ENCODE measurements around the gene KIAA2012.
A peak's percentile ranks its signal among the peaks of the same experiment; 100 is the strongest.

The KIAA2012 gene

DNA sequence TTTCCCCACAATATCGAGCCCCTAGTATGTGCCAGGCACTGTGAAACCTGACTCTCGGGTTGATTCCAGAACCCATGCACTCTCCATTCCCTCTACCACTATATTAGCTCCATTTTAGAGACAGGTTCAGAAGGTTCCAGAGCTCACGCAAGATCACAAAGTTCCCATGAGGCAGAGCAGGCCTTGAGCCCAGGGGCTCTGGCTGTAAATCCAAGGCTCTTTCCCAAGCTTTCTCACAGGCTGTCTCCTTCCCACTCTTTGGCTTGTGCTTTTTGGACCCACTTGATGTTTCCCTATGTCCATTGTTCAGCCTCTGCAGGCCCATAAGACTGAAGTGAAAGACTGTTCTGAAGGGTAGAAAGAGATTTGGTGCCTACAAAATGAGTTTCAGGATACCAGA is 15.7 kb downstream of the KIAA2012 start:
- DNase-seq (ENCODE audit: low read depth in 2 of 2): no peak

- no peak for DNase-seq (ENCODE audit: low read depth in 2 of 2)
Measured at GRCh38 chr2:202090530-202090929, 17.5 kb downstream of the KIAA2012 start.

GRCh38 chr2:202091476-202091875 is 18.4 kb downstream of the KIAA2012 start:
- DNase-seq (ENCODE audit: low read depth in 2 of 2): no peak

DNA sequence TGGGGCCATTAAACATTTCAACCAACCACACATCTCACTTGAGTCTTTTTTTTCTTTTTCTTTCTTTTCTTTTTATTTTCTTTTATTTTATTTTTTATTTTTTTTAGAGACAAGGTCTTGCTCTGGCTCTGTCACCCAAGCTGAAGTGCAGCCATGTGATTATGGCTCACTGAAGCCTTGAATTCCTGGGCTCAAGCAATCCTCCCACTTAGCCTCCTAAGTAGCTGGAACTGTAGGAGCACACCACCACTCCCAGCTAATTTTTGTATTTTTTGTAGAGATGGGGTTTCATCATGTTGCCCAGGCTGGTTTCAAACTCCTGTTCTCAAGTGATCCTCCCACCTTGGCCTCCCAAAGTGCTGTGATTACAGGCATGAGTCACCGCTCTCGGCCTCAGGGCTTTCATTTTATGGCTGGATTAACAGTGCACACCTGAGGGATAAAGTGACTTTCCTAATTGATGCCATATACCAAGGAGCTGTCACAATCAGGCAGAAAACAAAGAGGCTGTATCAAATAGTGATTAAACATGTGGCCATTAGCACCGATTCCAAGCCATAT is 21.5 kb downstream of the KIAA2012 start:
- DNase-seq (ENCODE audit: low read depth in 2 of 2): no peak

DNA sequence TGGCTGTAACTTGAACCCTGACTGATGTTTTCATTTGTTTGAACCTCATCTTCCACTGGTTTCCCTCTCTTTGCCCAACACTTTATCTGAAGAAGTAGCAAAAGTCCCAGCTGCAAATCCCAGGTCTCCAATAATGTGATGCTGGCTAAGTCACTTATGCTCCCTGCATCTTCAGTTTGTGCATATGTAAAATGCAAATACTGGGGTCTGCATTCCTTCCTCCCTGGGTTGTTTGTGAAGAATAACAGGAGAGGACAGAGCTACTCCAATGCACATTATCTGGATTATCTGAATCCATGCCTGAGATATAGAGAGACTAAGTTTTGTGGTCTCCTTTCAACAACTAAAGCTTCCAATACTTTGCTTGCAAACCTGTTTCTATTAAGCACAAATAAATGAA is 22.2 kb downstream of the KIAA2012 start:
- DNase-seq (ENCODE audit: low read depth in 2 of 2): no peak

GRCh38 chr2:202096736-202097135 is 23.7 kb downstream of the KIAA2012 start:
- no peak for DNase-seq (ENCODE audit: low read depth in 2 of 2)

DNA sequence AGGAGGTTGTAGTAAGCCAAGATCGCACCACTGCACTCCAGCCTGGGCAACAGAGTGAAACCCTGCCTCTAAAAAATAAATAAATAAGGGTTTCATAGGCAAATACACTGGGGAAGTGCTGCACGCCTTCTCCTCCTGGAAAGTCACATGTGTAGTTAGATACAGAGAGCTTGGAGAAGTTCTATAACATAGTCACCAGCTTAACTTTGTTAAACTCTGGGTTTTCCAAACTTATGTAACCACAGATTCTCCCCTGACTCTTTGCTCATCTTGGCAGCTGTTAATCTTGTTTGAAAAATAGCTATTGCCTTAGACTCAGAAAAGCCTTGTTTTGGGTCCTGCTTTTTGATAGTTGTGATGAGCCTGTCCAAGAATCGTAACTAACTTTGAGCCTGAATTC is 25.2 kb downstream of the KIAA2012 start:
- no peak for DNase-seq (ENCODE audit: low read depth in 2 of 2)

DNA sequence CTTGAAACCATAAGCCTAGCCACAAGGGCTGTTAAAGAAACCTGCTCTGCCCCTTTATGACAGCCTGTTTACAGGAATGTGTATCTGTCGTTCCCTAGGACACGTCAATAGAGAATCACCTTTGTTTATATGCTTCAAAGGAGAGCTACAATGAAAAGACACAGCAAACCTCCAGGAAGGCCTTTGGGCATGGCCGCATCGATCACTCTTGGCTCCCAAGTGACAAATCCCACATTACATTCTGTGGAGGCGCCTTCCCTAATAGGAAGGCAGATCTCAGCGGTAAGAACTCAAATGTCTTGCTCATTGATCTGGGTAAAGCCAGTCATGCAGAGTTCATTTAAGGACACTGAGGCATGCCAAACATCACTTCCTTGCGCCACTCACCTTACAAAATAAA is 26.5 kb downstream of the KIAA2012 start:
- no peak for DNase-seq (ENCODE audit: low read depth in 2 of 2)

GRCh38 chr2:202100176-202100575 is 27.1 kb downstream of the KIAA2012 start:
- no peak for DNase-seq (ENCODE audit: low read depth in 2 of 2)

DNA sequence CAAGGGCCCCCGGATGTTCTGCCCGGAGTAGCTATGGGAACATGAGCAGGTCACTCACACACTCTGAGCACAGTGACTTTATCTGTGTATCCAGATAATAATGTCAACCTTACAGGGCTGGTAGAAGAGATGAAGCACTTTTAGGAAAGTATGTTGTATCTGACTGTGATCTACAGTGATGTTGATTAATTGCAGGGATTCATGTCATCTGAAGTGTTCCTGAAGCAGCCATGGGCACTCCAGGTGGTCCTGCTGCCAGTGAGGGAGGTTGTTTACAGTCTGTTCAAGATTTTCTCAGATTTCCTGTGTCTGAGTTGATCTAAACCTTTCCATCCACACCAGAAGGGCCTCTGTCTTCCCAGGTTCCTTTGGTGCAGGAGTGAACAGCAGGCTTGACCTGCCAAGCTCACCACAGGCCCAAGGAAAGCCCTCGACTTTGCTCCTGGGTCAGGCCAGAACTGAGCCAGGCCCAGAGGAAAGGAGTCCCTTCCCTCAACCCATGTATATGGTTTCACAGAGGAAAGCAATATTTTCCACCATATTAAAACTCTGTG is 28.0 kb downstream of the KIAA2012 start:
- no peak for DNase-seq (ENCODE audit: low read depth in 2 of 2)

DNA sequence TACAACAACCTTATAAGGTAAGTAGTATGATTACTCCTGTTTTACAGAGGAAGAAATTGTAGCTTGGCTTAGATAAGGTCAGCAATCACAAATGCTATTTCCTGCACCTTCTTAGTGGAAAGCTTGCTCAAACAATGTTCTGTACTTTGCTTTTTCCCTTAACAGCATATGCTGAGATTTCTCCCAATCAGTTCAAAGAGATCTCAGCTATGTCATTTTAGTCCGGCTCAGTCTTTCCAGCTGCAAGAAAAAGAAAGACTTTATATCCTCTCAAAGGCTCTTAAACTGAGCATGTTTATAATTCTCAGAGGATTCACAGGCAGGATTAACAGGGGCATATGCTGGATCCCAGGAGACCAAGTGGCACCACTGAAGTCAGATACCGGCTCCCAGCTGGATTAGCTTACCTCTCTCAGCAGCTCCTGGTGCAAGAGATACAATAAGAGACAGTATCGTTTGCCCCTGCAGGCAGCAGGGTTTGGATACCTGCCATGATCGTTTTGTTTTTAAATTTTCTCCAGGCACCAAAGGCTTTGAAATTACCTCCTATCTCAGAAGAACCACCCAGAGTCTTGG is 29.5 kb downstream of the KIAA2012 start:
- no peak for DNase-seq (ENCODE audit: low read depth in 2 of 2)

DNA sequence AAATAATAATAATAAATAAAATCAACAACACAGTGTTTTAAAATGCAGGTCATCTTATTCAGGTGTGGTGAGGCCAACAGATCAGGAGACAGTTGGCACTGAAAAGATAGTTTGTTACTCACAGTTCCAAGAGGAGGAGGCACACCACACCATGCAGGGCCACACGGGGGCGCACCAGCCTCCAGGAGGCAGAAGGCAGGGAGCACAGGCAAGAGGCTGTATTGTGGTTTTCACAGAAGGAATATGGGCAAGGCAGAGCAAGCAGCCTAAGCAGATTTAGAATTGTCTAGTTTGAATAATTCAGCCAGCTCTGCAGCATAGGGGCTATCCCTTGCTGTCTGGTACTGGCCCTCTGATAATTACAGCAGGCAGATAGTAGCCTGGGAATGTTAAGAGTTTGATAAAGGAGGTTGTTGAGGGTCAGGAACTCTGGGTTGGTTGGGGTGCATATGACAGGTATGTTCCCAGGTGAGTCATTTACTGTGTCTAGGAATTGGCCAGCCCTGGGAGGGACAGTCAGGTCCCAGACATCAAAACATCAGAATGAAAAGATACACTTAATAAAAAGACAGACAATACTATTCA is 31.3 kb downstream of the KIAA2012 start:
- DNase-seq (ENCODE audit: low read depth in 2 of 2): peak; percentile 46 to 51

- DNase-seq (ENCODE audit: low read depth in 2 of 2): no peak
Measured at GRCh38 chr2:202105025-202105424, 32.0 kb downstream of the KIAA2012 start.

- no peak for DNase-seq (ENCODE audit: low read depth in 2 of 2)
Measured at GRCh38 chr2:202108345-202108744, 35.3 kb downstream of the KIAA2012 start.

DNA sequence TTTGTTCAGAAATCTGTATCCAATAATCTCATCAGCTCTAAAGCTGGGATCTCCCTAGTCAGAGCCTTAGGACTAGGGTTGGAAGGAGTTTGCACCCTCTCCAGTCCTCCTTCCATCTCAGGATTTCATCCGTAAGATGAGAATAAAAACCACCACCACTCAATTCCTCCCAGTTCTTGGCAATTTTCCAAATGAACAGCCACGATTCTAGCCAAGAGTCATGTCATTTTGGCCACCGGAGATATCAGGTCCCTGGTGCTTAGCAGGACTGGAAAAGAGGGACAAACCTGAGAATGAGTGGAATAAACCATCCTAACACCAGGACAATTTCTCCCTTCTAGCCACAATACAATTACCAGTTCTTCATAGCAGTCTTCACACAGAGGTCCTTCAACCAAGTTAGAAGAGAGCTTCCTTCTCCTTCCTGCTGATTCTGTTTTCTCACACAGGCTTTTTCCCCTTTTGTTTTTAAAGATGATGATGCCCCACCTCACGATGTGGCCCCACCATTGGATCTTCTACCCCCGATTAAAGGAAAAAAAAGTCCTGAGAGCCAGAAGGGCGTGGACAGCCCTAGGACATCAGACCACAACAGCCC is 36.2 kb downstream of the KIAA2012 start:
- no peak for DNase-seq (ENCODE audit: low read depth in 2 of 2)

- DNase-seq (ENCODE audit: low read depth in 2 of 2): no peak
Measured at GRCh38 chr2:202109737-202110184, 36.7 kb downstream of the KIAA2012 start.

DNA sequence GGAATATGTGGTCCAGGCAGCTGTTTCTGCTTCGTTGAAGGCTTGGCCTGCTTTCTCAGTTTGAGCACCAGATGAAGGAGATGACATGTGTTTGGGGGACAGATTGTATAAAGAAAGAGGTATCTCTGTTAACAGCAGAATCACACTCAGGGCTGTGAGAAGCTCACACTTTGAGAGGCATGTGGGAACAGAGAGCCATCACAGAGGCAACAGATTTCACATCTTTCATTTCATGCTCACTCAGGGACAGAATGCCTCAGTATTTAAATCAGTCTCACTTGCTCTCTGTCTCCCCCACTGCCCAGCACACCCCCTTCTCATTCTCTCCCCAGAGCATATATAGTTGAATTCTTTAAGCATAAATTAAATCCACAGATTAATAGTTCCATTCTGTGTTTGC is 37.4 kb downstream of the KIAA2012 start:
- DNase-seq (ENCODE audit: low read depth in 2 of 2): no peak

DNA sequence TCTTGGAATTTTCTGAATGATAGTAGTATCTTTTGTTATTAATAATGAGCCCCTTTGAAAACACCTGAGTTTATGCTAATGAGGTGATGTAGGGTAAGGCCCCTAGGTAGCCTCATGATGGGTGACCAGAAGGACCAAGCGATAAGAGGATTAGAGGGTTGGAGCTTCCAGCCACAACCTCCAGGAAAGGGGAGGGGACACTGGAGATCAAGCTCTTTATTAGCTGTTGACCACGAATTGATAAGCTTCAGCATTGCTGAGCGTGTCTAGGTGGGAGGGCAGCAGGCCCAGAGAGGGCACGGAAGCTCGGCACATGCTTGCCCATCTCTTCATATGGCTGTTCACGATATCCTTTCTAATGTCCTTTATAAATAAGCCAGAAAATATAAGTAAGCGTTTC is 39.0 kb downstream of the KIAA2012 start:
- DNase-seq (ENCODE audit: low read depth in 2 of 2): no peak

GRCh38 chr2:202113571-202114142 is 40.6 kb downstream of the KIAA2012 start:
- no peak for DNase-seq (ENCODE audit: low read depth in 2 of 2)

GRCh38 chr2:202114291-202114690 is 41.2 kb downstream of the KIAA2012 start:
- no peak for DNase-seq (ENCODE audit: low read depth in 2 of 2)

DNA sequence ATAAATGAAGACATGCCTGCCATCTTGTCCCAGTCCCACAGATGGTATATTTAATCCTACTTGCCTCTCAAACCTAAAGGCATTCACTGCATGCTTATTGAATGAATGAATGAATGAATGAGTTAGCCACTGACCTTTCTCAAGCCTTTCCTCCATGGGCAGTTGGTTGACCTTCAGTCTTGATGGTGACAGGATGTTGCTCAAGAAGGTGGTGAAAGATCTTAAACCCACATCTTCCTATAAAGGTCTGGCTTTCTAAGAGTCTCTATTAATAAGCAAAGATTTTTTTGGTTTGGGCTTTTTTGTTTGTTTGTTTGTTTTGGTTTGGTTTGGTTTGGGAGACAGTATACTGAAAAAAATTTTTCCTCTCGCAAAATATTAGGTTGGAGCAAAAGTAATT is 41.7 kb downstream of the KIAA2012 start:
- no peak for DNase-seq (ENCODE audit: low read depth in 2 of 2)

GRCh38 chr2:202115479-202115971 is 42.5 kb downstream of the KIAA2012 start:
- DNase-seq (ENCODE audit: low read depth in 2 of 2): no peak
